ENCODE measurements around the gene SHISA2. TPM values are rescaled to one million over a fixed set of nuclear protein-coding genes. Genes with fewer than 3 reads are reported as not detected.

SHISA2 gene
- total and polyA plus RNA-seq, 4 donors: under 0.01 to 2.1 TPM; not detected in 2

DNA sequence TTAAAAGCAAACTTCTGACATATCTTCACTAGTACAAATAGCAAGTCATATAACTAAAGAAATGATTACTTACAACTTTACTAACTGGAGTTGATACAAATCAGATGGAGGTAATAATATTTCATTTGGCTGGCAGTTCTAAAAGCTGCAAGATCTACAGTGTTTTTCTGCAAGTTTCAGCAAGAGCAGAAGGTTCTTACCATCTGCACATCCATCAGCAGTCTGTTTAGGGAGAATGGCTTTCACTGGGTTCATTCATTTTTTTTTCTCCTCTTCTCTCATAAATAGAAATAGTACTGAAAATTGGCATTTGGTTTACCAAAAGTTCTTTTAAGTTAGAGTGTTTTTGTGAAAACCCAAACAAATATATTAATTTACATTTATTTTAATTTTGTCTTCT lies 3.1 kb upstream of the SHISA2 start:
- Histone ChIP-seq H3K27me3 (ENCODE audit: control insufficient read depth in 4 of 4, insufficient read depth in 4 of 4, low read length in 3 of 4) (peaks cover 2 to 28% (median 11%) of the 10 kb centered on the region in 4 donors), H3K4me3 (ENCODE audit: low read depth in 1 of 3, low read length in 3 of 3) (no peak overlapping the region), H3K36me3 (ENCODE audit: control insufficient read depth in 4 of 4, insufficient read depth in 3 of 4, low read depth in 1 of 4, low read length in 3 of 4) (no peaks in the 10 kb centered on the region), H3K9me3 (ENCODE audit: control insufficient read depth in 4 of 4, low read length in 3 of 4) (no peaks in the 10 kb centered on the region), H3K9ac (ENCODE audit: low read depth in 1 of 2, low read length in 2 of 2) (no peak overlapping the region), H3K27ac (ENCODE audit: low read depth in 1 of 2, low read length in 2 of 2) (no peak overlapping the region), H3K4me1 (ENCODE audit: control insufficient read depth in 4 of 4, insufficient read depth in 4 of 4, low read length in 3 of 4) (peaks cover 0 to 13% (median 9%) of the 10 kb centered on the region in 4 donors)
- no peak for TF ChIP-seq GABPA (IDR thresholded peaks at IDR 0.05 in 1 of 2, conservative IDR thresholded peaks at IDR 0.05 in 1 of 2)
- TF ChIP-seq TAF1 (conservative IDR thresholded peaks at IDR 0.05): no peak
- no peak for TF ChIP-seq HNF4G (IDR thresholded peaks at IDR 0.05)
- no peak for TF ChIP-seq NR2F2 (IDR thresholded peaks at IDR 0.05)
- no peak for TF ChIP-seq ZBTB33 (IDR thresholded peaks at IDR 0.05)
- no peak for TF ChIP-seq EGR1 (IDR thresholded peaks at IDR 0.05; ENCODE audit: low read depth in 2 of 2)
- no peak for TF ChIP-seq YY1 (IDR thresholded peaks at IDR 0.05)
- DNase-seq (ENCODE audit: low spot score): no peak

GRCh38 chr13:26053418-26053980 lies 1.7 kb upstream of the SHISA2 start:
- TF ChIP-seq MAX (IDR thresholded peaks at IDR 0.05): no peak
- TF ChIP-seq FOXA1 (IDR thresholded peaks at IDR 0.05): no peak
- TF ChIP-seq FOXA2 (IDR thresholded peaks at IDR 0.05): no peak
- 84% methylated on average over 6 of the region's 6 CpGs for WGBS
- DNase-seq (ENCODE audit: low spot score): no peak
- no peaks in the 10 kb centered on the region for H3K36me3 ChIP-seq (ENCODE audit: control insufficient read depth in 4 of 4, insufficient read depth in 3 of 4, low read depth in 1 of 4, low read length in 3 of 4)
- H3K4me1 ChIP-seq (ENCODE audit: control insufficient read depth in 4 of 4, insufficient read depth in 4 of 4, low read length in 3 of 4): peaks cover 0 to 18% (median 9%) of the 10 kb centered on the region in 4 donors
- no peaks in the 10 kb centered on the region for H3K9me3 ChIP-seq (ENCODE audit: control insufficient read depth in 4 of 4, low read length in 3 of 4)
- peaks cover 2 to 33% (median 18%) of the 10 kb centered on the region in 4 donors for H3K27me3 ChIP-seq (ENCODE audit: control insufficient read depth in 4 of 4, insufficient read depth in 4 of 4, low read length in 3 of 4)
- no peak overlapping the region for H3K27ac ChIP-seq (ENCODE audit: low read depth in 1 of 2, low read length in 2 of 2)
- H3K9ac ChIP-seq (ENCODE audit: low read depth in 1 of 2, low read length in 2 of 2): no peak overlapping the region
- H3K4me3 ChIP-seq (ENCODE audit: low read depth in 1 of 3, low read length in 3 of 3): no peak overlapping the region

DNA sequence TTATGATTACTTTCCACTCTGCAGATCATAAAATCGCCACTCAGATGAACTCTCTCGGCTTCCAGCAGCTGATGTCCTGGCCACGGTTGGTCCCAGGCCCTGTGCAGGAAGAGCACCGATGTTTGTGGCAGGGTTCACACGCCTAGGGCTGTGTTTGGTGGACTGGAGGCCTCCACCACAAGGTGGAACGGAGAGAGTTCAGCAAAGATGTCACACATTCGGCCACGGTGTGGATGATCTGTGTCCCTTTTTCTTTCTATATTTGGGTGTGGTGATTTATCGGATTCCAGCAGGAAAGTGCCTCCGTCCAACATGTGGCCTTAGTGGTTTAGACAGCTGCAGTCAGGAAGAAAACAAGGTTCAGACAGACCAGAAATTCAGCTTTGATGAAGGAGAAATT lies 521 bp upstream of the SHISA2 start:
- Histone ChIP-seq H3K4me1 (ENCODE audit: control insufficient read depth in 4 of 4, insufficient read depth in 4 of 4, low read length in 3 of 4) (peaks cover 0 to 18% (median 9%) of the 10 kb centered on the region in 4 donors), H3K27ac (ENCODE audit: low read depth in 1 of 2, low read length in 2 of 2) (no peak overlapping the region), H3K9me3 (ENCODE audit: control insufficient read depth in 4 of 4, low read length in 3 of 4) (no peaks in the 10 kb centered on the region), H3K36me3 (ENCODE audit: control insufficient read depth in 4 of 4, insufficient read depth in 3 of 4, low read depth in 1 of 4, low read length in 3 of 4) (no peaks in the 10 kb centered on the region), H3K27me3 (ENCODE audit: control insufficient read depth in 4 of 4, insufficient read depth in 4 of 4, low read length in 3 of 4) (peaks cover 2 to 36% (median 19%) of the 10 kb centered on the region in 4 donors), H3K4me3 (ENCODE audit: low read depth in 1 of 3, low read length in 3 of 3) (no peak overlapping the region), H3K9ac (ENCODE audit: low read depth in 1 of 2, low read length in 2 of 2) (no peak overlapping the region)
- DNase-seq (ENCODE audit: low spot score): no peak
- 53% methylated on average over 10 of the region's 10 CpGs for WGBS
- TF ChIP-seq SP1 (IDR thresholded peaks at IDR 0.05) (no peak), TAF1 (conservative IDR thresholded peaks at IDR 0.05) (no peak), NR2F2 (IDR thresholded peaks at IDR 0.05) (no peak), GABPA (IDR thresholded peaks at IDR 0.05 in 1 of 2, conservative IDR thresholded peaks at IDR 0.05 in 1 of 2) (no peak), RAD21 (IDR thresholded peaks at IDR 0.05) (no peak), EGR1 (IDR thresholded peaks at IDR 0.05; ENCODE audit: low read depth in 2 of 2) (no peak), FOXA1 (IDR thresholded peaks at IDR 0.05) (no peak), MAX (IDR thresholded peaks at IDR 0.05) (no peak), ZBTB33 (IDR thresholded peaks at IDR 0.05) (no peak), HNF4A (conservative IDR thresholded peaks at IDR 0.05) (no peak), HNF4G (IDR thresholded peaks at IDR 0.05) (no peak), RXRA (IDR thresholded peaks at IDR 0.05) (no peak), ATF3 (IDR thresholded peaks at IDR 0.05) (no peak), REST (IDR thresholded peaks at IDR 0.05) (no peak), JUND (IDR thresholded peaks at IDR 0.05) (no peak), FOXA2 (IDR thresholded peaks at IDR 0.05) (no peak)

Data from liver (tissue), 9 donors.